Measurements from ENCODE around the gene PNMA8B.

- no peak for TF ChIP-seq CTCF (IDR thresholded peaks at IDR 0.05; ENCODE audit: poor library complexity, severe bottlenecking)
- no peak for TF ChIP-seq RAD21 (conservative IDR thresholded peaks at IDR 0.05)
- no peak for TF ChIP-seq EP300 (conservative IDR thresholded peaks at IDR 0.05; ENCODE audit: poor library complexity, severe bottlenecking)
- TF ChIP-seq TAF1 (IDR thresholded peaks at IDR 0.05; ENCODE audit: low read depth): no peak
- TF ChIP-seq POLR2AphosphoS5 (IDR thresholded peaks at IDR 0.05): no peak
- TF ChIP-seq REST (IDR thresholded peaks at IDR 0.05; ENCODE audit: borderline replicate concordance): no peak
Measured at GRCh38 chr19:46488551-46488950, 7.1 kb downstream of the PNMA8B start.

All from neural cell (in vitro differentiated cells).